ENCODE results near the gene PPP2R5C.
A peak's percentile ranks its signal among the peaks of the same experiment; 100 is the strongest.

The PPP2R5C gene

DNA sequence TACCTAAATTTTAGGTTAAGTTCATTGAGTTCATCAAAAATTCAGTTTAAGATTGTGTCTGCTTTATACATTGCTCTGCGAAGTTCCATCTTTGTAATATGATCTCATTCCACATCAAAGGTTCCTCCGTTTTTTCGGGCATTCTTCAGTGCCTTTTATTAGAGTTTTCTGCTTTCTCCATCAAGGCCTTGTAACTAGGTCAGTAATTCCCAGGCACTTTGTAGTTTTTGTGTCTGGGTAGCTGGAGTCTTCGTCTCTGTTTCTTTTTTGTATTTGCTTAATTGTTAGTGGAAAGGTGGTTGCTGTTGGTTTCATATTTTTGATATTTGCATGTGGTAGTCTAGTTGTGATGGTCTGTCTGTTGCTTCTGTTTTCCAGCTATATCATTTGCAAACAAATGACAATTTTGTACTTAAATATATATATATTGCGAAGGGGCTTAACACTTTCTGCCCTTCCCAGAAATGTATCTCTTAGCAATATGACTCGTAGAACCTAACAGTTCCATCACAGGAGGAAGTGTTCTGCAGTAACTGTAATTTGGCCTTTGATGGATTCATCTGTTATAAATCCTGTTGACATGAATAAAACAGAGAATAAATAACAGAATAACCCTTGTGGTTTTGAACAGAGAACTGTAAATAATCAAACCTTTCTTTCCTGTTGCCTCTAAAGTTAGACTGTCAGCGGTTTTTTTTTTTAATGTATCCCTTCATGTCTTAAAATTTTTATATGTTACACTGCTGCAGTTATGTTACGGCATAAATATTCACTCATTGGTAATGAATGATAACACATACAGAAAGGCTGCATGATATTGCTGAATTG lies 114.4 kb downstream of the PPP2R5C start:
- DNase-seq (ENCODE audit: insufficient read length, low spot score) (no peak), FAIRE-seq (peak; percentile 73)
- no peak for TF ChIP-seq PAX5 (IDR thresholded peaks at IDR 0.05; ENCODE audit: insufficient read depth, low read length, severe bottlenecking)
- TF ChIP-seq SPI1 (IDR thresholded peaks at IDR 0.05; ENCODE audit: low read depth, low read length), result 0 out of 2 replicates have a peak, but pooled peaks have one; percentile 12

DNA sequence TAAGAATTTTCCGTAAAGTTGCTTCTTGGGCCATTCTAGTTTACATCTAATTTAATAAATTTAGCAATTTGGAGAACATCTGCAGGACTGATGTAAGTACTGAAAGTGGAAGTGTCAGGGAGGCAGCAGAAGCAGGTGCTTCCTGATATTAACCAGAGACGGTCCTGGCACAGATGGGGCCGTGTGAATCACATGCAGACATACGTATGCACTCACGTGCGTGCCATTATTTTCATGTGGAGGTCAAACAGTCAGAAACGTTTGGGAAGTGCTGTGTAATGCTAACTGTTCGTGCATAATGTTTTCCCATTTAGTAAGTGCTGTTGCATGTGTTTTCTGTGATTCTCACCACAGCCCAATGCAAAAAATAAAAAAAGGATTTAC lies 115.0 kb downstream of the PPP2R5C start:
- TF ChIP-seq POU2F2 (IDR thresholded peaks at IDR 0.05; ENCODE audit: low read depth, low read length), result peak; percentile 84
- peak; percentile 77 for TF ChIP-seq SPI1 (IDR thresholded peaks at IDR 0.05; ENCODE audit: low read depth, low read length)
- peak; percentile 39; the same call in 1 of the 2 replicates for TF ChIP-seq POLR2AphosphoS5 (IDR thresholded peaks at IDR 0.05; ENCODE audit: low read depth, low read length)
- TF ChIP-seq POLR2A (IDR thresholded peaks at IDR 0.05; ENCODE audit: low read depth, low read length), result no peak
- DNase-seq (ENCODE audit: insufficient read length, low spot score) (peak; percentile 47), FAIRE-seq (peak; percentile 98)

DNA sequence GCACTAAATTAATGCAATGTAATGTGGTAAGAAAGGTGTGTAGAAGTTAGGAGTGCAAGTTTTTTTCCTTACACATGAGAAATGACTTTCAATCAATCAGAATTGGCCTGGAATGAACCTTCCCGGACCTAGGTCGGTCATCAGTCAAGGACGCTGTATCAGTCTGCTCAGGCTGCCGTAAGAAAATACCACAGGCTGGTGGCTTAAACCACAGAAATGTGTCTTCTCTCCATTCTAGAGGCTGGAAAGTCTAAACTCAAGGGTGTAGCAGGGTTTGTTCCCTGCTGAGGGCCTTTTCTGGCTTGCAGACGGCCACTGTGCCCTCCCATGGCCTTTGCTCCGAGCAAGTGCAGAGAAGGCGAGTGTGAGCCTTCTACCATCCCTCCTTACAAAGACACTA lies 116.3 kb downstream of the PPP2R5C start:
- DNase-seq (ENCODE audit: insufficient read length, low spot score), result no peak
- TF ChIP-seq POLR2A (IDR thresholded peaks at IDR 0.05; ENCODE audit: low read depth, low read length), result no peak
- TF ChIP-seq SPI1 (IDR thresholded peaks at IDR 0.05; ENCODE audit: low read depth, low read length), result no peak
- TF ChIP-seq TAF1 (IDR thresholded peaks at IDR 0.05; ENCODE audit: low read depth, low read length), result no peak
- no peak for TF ChIP-seq POLR2AphosphoS5 (IDR thresholded peaks at IDR 0.05; ENCODE audit: low read depth, low read length)
- TF ChIP-seq POU2F2 (IDR thresholded peaks at IDR 0.05; ENCODE audit: low read depth, low read length), result no peak
- no peak for TF ChIP-seq PAX5 (IDR thresholded peaks at IDR 0.05; ENCODE audit: insufficient read depth, low read length, severe bottlenecking)
- FAIRE-seq, result peak; percentile 31

DNA sequence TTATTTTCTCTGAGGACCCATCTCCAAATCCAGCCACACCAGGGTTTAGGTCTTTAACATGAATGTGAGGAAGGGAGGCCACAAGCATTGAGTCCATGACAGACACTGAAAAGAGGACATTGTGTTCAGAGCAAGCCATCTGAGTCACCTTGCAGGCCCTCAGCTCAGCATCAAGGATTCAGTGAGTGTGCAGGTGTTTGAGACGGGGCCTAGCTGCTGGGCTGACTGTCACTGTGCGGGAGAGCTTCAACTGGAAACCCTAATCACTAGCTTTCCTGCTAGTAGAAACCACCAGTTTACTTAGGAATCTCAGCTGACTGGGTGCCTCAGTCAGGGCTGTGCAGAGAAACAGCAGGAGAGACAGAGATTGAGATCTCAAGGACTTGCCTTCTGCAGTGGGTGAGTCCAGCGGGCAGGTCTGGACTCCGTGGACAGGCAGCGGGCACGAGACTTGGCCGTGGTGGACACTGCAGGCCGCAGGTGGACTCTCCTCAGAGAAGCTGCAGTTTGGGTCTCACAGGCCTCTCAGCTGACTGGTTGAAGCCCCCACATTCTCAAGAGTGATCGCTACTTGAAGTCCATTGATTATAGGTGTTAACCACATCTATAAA lies 116.8 kb downstream of the PPP2R5C start:
- TF ChIP-seq POLR2AphosphoS5 (IDR thresholded peaks at IDR 0.05; ENCODE audit: low read depth, low read length) (no peak), TAF1 (IDR thresholded peaks at IDR 0.05; ENCODE audit: low read depth, low read length) (no peak), PAX5 (IDR thresholded peaks at IDR 0.05; ENCODE audit: insufficient read depth, low read length, severe bottlenecking) (no peak), POU2F2 (IDR thresholded peaks at IDR 0.05; ENCODE audit: low read depth, low read length) (no peak), POLR2A (IDR thresholded peaks at IDR 0.05; ENCODE audit: low read depth, low read length) (no peak), SPI1 (IDR thresholded peaks at IDR 0.05; ENCODE audit: low read depth, low read length) (no peak)
- FAIRE-seq (peak; percentile 78), DNase-seq (ENCODE audit: insufficient read length, low spot score) (no peak)

DNA sequence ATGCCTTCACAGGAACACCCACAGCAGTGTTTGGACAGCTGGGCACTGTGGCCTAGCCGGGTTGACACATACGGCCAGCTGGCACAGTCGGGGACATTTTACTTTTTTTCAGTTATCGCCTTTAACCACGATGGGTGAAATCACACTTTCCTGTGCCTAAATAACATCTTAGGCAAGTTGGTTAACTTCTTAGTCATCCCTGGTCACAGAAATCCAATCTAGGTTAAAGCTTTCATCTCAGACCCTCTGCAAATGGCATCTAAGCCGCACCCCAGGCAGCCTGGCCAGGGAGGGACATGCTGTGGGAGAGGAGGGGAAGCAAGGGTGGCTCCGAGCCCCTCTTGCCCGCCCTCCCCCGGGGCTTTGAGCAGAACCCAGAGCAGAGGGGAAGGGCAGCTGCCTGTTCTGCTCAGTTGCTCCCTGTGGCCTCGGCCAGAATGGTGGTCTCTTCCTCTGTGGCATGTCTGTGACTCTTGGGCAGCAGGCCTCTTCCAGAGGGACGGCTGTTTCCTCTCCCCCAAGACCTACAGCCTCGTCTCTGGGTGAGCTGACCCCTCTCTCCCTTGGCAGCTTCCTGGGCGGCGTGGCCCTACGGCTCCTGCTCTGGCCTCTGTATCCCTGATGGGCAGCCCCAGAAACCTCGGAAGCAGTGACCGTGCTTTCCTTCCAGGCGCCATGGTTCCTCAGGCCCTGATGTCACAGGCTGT lies 117.5 kb downstream of the PPP2R5C start:
- DNase-seq (ENCODE audit: insufficient read length, low spot score) (no peak), FAIRE-seq (peak; percentile 65)
- TF ChIP-seq POU2F2 (IDR thresholded peaks at IDR 0.05; ENCODE audit: low read depth, low read length), result no peak
- TF ChIP-seq SPI1 (IDR thresholded peaks at IDR 0.05; ENCODE audit: low read depth, low read length), result no peak
- no peak for TF ChIP-seq POLR2A (IDR thresholded peaks at IDR 0.05; ENCODE audit: low read depth, low read length)
- no peak for TF ChIP-seq PAX5 (IDR thresholded peaks at IDR 0.05; ENCODE audit: insufficient read depth, low read length, severe bottlenecking)
- TF ChIP-seq TAF1 (IDR thresholded peaks at IDR 0.05; ENCODE audit: low read depth, low read length), result no peak
- TF ChIP-seq POLR2AphosphoS5 (IDR thresholded peaks at IDR 0.05; ENCODE audit: low read depth, low read length), result no peak

DNA sequence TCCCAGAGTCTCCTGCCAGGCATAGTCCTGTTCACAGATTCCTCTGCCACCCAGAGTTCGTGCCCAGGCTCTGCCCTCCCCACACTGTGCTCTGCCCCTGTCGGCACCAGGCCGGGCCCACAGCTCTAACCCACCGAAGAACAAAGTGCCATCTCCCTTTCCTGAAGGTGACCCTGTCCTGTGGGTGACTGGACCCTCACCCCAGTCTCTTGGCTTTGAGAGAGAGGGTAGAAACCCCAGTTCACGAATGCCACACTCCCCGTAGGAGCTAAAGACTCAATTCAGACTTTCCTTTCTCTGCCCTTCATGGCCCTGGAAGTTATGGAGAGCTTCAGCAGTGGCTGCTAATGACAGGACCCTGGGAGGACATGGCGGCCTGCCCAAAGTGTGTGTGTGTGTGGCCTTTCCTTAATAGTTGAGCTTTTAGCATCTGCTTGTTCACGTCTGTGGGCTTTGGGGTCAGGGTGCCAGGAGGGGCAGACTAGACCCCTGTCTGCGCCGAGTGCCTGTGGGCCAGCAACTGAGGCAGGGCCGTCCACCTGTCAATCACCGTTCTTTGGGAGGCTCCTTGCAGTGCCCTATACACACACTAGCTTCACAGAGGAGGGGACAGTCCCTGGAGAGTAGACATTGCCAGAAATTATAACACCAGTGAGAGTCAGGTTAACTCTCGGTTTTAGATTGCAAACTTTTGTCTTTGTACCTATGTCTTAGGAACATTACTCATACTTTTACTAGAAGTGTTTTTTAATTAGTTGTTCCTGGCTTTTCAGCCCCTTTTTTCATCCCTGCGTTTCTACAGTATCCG lies 118.2 kb downstream of the PPP2R5C start:
- FAIRE-seq (peak; percentile 33), DNase-seq (ENCODE audit: insufficient read length, low spot score) (no peak)
- TF ChIP-seq POLR2AphosphoS5 (IDR thresholded peaks at IDR 0.05; ENCODE audit: low read depth, low read length) (no peak), POU2F2 (IDR thresholded peaks at IDR 0.05; ENCODE audit: low read depth, low read length) (no peak), PAX5 (IDR thresholded peaks at IDR 0.05; ENCODE audit: insufficient read depth, low read length, severe bottlenecking) (no peak), POLR2A (IDR thresholded peaks at IDR 0.05; ENCODE audit: low read depth, low read length) (no peak), SPI1 (IDR thresholded peaks at IDR 0.05; ENCODE audit: low read depth, low read length) (no peak), TAF1 (IDR thresholded peaks at IDR 0.05; ENCODE audit: low read depth, low read length) (no peak)

DNA sequence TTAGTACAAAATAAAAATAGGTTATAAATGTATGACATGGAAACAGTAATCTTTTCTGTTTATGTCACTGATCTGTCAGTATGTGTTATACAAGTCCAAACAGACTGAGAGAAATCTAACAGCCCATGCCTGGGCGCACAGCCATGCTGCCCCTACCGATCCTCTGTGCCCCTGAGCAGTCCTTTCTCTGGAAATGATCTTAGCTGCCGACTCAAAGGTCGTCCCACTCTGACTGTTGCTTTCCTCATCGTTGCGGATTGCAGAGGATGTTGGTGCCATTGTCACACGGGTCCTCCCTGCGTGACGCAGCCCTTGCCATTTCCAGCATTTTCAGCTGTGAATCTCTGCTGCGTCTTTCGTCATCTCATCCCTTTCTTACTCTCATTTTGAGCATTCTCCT lies 119.9 kb downstream of the PPP2R5C start:
- DNase-seq (ENCODE audit: insufficient read length, low spot score) (no peak), FAIRE-seq (no peak)
- TF ChIP-seq TAF1 (IDR thresholded peaks at IDR 0.05; ENCODE audit: low read depth, low read length) (no peak), POLR2AphosphoS5 (IDR thresholded peaks at IDR 0.05; ENCODE audit: low read depth, low read length) (no peak), SPI1 (IDR thresholded peaks at IDR 0.05; ENCODE audit: low read depth, low read length) (no peak), POU2F2 (IDR thresholded peaks at IDR 0.05; ENCODE audit: low read depth, low read length) (no peak), PAX5 (IDR thresholded peaks at IDR 0.05; ENCODE audit: insufficient read depth, low read length, severe bottlenecking) (no peak), POLR2A (IDR thresholded peaks at IDR 0.05; ENCODE audit: low read depth, low read length) (no peak)

DNA sequence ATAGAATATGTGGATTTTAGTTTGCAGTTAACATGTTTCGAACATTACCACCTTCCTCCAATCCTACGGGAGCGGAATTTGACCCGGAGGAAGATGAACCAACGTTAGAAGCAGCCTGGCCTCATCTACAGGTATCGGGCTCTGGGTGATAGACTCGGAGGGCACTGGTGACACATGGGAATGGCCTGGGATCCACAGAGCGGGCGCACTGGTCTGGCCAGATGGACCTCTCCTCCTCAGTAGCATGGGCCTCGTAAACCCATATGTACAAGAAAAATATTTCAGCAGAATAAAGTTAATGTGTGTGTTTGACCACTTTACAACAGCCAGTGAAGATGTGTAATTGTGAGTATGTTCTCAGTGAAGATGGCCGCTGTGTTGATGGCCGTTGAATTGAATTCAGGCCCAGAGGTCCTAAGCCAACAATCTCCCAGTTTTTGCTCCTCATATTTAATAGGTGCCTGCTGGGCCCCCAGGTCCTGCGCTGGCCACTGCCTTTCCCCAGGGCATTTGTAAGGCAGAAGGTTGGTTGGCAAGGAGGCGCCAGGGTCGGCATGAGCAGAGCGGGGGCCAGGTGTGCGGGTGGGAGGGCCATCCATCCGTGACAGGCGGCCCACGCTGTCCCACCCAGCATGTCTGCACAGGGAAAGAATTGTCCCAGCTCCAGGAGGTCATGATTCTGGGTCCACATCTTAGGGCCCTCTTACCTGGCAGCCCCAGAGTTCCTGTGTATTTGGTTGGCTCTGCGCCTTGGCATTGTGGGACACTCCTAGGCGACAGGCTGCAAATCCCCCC lies 120.8 kb downstream of the PPP2R5C start:
- FAIRE-seq (no peak), DNase-seq (ENCODE audit: insufficient read length, low spot score) (no peak)
- TF ChIP-seq POLR2A (IDR thresholded peaks at IDR 0.05; ENCODE audit: low read depth, low read length) (no peak), SPI1 (IDR thresholded peaks at IDR 0.05; ENCODE audit: low read depth, low read length) (no peak)
